Cortex of kidney (tissue), 1 donor: ENCODE data around the gene PARD3.
"Not testable (repeated sequence)": the region's sequence is repeated elsewhere in the genome, so short reads cannot be mapped to it uniquely, and the experiment has no call there.

Source experiments
- DNase-seq: peaks from one replicate; lab custom pipeline; 2025; lab: John Stamatoyannopoulos, UW

Gene PARD3

DNA sequence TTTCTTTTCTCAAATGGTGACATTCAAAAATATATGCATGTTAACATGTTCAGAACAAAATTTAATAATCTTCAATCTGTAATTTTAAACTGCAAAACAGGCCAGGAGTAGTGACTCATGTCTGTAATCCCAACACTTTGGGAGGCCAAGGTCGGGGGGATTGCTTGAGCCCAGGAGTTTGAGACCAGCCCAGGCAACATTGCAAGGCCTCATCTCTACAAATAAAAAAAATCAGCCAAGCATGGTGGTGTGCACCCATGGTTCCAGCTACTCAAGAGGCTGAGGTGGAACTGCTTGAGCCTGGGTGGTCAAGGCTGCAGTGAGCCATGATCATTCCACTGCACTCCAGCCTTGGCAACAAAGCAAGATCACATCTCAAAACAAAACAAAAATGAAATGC, 394.3 kb downstream of the PARD3 start:
- no peak for DNase-seq

DNA sequence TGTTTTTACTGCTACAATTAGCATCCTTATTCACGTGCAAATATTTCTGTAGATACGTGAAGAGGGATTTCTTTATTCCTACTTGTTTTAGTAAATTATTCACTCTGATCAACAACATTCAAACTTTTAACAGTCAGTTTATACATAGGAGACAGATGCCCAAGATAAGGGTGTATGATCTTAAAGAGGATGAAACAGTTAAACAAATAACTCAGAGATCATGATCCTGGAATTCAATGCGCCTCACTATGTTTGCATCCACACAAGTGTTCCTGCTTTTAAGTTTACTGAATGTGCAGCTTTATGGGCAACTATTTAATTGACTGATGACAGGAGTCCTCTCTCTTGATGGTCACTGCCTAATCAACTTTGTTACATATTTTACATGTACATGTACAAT, 394.8 kb downstream of the PARD3 start:
- no peak for DNase-seq

DNA sequence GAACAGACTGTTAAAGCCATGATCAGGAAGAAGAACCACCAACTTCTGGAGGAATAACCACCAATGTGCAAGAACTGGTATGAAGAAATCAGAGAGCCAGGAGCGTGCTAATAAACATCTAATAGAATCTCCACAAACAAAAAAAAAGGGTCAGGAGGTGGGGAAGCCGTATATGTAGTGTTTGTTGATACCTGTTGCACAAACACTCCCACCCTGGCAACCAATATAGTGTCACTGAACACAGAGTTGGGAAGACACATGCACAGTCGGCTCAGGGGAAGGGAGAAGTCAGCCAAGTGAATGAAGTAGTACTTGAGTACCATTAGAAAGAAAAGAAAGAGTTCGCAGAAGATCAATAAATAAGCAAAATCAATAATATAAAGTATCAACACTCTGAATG, 400.1 kb downstream of the PARD3 start:
- DNase-seq: no peak

DNA sequence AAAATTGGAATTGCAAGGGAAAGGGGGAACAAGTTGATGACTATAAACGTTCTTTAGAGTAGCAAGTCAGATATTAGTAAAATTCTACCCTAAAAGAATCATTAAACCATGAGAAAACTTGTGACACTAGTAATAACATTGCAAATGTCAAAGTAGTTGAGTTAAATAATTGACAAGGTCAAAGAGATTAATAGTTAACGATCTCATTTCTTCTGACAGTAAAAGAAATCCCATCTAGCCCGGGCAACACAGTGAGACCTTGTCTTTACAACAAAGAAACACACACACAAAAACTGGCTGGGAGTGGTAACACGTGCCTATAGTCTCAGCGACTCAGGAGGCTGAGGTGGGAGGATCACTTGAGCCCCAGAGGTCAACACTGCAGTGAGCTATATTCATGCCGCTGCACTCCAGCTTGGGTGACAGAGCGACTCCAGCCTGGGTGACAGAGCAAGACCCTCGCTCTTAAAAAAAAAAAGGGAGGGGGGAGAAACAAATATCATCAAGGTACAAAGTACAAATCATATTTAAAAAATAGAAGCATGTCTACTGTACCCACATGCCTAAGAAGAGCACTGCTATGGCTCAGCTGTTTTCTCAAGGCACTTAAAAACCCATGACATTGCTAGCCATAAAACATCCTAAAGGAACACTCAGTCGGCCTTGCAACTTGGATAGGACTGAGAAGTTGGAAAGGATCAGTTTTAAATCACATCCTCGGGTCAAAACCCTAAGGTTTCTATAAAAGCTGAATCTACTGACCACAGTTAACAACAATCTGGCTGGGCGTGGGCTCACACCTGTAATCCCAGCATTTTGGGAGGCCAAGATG, 401.1 kb downstream of the PARD3 start:
- DNase-seq: no peak

DNA sequence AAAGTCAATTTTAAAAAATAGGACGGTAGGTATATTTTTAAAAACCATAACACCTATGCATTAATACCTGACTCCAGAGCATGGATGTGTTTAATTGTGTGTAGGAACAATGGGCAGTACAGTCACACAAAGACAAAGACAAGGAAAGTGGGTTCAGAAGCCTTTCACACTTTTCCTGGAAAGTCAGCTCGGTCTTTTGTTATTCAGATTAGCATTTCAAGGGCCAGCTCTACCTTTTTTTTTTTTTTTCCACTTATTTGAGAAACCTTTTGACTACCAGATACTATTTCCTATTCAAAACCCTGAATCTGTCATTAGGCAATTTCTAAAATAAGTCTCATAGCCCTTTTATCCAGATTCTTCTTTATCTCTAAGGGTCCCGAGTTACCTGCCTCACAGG, 401.9 kb downstream of the PARD3 start:
- no peak for DNase-seq

DNA sequence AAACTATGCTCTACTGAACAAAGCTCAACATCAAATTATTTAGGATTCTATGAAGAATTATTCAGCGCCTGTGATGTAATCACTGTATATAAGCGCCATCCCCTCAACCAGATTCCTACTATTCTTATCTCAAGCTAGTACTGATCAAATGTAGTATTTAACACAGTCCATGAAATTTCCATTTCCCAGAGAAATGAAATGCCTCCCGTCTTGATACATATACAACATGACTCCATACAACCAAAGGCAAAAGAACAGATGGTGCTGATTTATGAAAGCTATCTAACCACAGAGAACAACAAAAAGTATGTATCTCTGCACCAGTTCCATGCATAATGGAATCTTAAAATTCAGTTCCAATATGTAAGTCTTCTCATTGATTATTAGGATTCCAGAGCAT, 406.1 kb downstream of the PARD3 start:
- no peak for DNase-seq

DNA sequence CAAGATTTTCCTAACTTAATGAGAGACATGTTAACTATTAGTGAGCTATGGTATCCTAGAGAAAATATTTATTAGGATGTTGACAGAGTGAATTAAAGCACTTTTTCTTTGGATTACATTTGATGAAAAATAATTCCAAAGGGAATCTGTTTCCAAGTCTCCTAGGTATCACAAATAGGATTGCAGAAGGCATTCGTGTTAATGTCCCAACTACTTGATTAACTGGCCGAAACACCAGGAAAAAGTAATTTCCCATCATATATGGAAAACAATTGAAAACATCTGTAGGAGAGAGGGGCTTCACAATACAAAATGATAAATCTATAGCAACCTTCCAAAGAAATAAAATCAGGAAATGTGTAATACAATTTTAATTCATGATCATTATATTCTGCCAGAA, 406.7 kb downstream of the PARD3 start:
- DNase-seq: no peak

DNA sequence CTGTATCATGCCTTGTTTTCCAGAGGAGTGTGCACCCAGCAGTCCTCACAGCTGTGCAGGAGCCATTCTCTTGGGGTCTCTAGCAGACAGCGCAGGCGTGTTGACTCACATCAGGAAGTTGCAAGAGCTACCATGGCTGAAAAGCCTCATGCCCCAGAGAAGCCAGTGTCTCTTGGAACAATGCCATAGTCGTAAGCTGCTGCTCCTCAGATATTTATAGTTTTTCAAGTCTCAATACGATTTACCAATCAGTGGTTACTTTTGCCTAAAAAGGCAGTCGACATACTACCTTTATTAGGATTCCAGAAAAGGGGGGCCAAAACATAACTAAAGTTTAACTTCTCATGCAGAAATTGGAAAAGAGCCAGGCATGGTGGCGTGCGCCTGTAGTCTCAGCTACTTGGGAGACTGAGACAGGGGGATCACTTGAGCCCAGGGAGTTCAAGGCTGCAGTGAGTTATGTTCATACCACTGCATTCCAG, 407.7 kb downstream of the PARD3 start:
- DNase-seq: no peak

DNA sequence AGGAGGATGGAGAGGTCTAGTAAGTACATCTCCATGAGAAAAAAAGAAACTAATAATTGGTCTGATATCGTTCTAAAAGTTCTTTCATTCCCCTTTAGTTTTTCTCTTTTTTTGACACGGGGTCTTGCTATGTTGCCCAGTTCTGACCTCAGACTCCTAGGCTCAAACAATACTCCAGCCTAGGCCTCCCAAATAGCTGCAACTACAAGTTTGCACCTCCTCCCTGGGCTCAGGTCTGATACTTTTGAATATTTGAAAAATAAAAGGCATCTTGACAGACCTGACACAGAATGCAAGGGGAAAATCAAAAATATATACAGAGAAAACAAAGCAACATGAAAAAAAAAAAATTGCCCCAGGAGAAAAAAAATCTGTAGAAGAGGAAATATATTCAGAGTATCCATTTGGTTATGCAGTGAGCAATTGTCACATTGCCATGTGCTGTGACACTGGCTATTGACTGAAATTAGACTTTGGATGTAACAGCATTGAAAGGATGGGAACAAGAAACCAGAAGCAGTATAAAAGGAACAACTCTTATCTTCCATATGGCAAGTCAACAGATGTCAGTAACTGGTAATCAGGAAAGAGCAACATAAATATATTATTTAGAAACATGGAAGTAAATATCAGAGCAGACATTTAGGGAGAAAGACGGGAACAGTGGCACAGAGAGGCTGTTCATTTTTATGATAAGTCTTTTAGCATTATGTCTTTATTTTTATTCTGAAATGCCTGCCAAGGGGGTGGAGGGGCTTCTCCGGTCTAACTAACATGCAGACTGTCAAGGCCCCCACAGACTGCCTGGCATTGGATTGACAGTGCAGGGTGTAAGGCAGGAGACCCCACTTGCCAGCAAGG, 408.4 kb downstream of the PARD3 start:
- DNase-seq: no peak

DNA sequence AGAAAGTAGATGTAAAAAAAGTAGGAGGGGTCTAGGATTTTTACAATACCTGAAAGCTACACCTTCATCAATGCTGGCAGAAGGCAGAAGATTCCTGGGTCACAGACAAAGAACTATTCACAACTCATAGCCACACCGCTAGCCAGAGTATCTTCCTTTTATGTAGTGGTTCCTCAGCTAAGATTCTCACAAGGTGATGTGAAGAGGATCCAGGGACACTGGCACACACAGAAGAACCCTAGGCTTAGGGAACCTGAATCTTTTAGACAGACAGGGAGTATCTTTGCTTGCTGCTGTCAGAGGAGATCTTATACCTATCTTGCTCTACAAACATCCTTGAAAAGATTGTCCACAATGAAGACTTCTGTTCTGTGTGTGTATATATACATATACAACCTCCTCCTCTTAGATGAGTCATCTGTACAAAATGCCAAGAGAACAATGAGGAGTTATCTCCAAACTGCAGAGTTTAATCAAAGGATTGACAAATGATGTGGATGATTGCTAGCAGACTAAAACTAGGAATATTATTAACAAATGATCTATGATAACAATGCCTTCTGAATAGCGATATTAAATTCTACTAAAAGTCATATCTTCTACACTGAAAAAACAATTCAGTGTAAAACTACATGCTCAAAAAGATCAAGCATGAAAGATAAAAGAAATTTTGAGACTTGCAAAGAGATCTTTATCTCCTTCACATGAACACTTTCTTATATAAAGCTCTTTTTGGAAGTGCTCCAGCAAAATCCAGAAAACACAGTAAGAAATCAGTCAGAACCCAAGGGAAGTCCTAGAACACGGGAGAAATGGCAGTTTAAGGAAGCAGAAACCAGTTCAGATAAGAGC, 409.3 kb downstream of the PARD3 start:
- DNase-seq: no peak

DNA sequence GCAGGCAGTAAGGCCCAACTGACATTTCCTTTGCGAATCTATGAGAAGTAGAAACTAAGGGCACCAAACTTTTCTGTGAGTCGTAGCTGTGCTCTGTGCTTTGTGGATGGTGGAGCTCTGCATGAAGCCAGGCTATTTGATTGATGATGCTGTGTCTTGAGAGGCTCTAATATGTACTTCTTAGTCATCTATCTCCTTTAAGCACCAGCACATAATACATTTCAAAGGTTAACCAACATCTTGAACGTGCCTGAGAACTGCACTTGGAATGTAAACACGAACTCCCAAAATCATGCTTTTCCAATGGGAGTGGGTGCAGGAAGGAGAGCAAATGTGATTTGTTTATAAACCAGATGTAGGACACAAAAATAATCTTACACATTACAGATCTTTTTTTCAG, 411.6 kb downstream of the PARD3 start:
- no peak for DNase-seq

DNA sequence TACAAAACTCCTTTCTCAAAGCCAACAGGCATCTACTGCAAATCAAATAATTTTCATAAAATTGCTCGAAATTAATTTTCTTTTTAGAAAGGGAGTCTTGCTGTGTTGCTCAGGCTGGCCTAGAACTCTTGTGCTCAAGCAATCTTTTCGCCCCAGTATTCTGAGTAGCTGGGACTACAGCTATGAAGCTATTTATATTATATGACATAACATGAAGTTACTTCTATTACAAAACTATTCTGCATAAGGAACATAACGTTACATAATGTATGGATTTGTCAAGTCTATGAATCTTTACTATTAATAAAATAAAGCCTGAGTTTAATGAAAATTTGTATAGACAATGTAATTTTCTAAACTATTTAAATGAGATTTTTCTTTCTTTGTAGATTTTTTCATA, 415.0 kb downstream of the PARD3 start:
- no peak for DNase-seq

DNA sequence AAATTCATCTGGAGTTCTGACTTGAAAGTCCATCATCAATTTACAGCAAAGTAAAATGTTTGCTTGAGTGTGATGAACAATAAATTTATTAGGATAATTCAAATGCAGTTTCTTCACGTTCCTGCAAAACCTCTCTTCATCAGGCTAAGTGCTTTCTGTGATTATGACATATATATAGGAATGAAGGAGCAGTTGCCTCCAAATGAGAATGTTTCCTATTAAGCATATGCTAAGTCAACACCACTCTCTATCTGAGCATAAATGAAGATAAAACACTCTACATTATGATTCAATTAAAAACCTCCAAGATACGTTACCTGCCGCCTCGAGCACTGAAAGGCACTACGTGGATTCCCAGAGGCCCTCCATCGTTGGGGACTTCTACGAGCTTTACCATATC, 416.1 kb downstream of the PARD3 start:
- no peak for DNase-seq

DNA sequence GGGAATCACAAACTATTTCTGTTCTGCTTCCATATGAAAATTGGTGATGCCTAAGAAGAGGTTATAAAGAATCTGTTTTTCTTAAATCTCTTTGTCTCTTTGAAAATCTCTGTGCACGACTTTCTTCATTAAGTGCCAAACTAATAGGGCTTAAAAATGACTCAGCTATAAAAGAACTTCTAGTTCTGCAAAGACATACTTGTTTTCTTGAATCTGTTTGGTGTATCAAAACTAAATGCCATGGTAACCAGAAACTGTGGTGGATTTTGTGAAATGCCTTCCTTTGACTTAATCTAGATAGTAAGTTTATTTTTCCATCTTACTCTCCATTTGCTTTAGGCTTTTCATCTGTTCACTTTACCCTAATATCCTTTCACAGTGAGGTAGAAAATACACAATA, 417.8 kb downstream of the PARD3 start:
- DNase-seq: no peak

DNA sequence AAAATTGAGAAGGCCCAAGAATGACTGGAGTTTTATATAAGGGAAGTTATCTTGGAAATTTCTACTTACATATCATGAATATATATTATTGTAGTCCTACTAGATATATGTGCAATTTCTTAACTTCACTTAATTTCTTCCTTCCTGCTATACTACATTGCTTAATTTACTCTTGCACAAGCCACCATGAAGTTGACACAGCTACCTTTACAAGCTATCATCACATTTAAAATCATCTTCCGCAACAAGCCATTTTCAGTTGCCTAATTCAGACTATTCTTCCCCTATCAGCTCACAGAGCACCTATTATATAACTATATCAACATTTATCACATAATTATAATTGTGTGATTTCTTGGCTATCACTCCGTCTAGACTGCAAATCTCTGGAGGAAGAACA, 418.4 kb downstream of the PARD3 start:
- DNase-seq: no peak

DNA sequence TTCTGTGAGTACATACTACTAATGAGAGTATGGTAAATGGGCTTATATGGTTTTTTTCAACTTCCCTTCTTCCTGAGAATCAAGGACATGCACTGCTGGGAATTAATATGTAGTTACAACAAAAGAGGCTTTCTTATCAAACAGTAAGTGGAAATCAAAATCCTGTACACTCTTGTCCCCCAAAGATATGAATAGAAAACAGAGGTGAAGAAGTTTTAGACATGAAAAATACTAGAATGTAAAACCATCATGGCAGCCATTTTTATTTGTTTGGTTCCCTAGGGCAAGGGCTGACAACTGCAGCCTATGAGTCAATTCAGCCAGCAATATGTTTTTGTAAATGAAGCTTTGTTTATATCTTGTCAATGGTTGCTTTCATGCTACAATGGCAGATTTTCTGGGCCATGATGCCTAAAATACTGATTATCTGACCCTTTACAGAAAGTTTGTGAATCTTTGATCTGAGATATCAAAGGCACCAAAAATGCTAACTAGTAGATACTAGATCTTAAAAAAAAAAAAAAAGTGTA, 422.4 kb downstream of the PARD3 start:
- no peak for DNase-seq

DNA sequence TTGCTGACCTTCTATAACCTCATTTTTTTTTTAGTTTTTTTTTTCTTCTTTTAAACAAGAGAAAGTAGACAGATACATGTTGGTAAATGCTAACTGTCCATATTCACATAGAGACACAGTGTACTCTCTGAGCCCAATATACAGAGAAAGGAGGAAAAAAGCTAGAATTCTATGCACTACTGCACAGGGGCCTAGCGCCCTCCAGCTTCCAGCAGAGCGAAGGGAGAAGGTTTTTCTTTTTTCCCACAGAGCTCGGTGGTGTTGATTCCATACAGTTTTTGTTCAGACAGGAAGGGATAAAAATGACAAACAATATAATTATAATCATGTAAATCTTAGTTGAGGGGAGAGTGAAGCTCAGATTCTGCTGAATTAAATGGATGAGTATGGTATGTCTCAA, 423.9 kb downstream of the PARD3 start:
- DNase-seq: not testable (repeated sequence)

DNA sequence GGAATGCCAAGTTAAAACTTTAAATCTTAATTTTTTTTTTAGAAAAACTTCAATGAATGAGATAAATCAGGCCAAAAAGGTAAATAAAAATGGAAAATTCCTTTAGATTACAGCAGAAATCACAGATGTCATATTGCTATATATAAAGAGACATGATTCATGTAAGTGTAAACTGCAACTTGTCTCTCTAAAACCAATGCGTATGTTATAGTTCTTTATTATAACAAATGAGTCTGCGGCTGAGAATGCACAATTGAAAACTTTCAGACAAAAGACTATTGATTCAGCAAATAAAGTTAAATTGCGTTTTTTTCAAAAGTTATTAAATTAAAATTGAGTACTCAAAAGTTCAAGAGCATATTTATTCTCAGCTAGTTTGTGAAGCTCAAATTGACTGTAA, 425.3 kb downstream of the PARD3 start:
- no peak for DNase-seq

DNA sequence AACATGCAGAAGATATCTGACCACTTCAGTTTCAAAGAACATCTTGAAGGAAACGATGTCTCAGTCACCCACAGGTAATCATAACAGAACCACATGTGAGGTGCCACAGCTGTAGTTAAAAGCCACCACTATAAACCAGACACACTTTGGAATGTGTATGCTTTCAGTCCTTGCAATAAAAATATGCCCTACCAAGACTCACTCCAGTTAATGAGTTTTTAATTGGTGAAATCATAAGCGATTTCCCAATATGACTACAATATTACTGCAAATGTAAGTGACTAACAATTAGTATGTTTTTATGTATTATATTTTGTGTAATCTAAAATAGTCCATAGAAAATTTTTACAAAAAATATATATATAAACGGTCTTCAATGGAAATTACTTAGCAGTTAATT, 428.2 kb downstream of the PARD3 start:
- DNase-seq: no peak

DNA sequence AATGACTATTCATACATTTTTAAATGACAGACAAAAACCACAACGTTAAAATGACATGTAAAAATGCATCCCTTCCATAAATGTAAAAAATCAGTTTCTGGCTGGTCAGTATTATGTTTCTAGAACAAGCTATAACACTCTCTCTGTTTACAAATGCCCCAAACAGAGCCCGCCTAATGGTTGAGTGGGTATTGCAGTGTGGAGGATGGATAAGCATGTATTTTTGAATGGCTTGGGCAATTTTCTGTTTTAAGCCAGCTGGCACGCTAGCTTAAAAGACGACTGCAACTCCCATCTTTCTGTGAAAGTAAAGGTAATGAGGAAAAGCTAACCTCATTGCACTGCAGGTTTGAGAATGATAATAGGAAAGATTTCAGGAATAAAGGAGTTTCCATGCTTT, 430.7 kb downstream of the PARD3 start:
- DNase-seq: no peak

DNA sequence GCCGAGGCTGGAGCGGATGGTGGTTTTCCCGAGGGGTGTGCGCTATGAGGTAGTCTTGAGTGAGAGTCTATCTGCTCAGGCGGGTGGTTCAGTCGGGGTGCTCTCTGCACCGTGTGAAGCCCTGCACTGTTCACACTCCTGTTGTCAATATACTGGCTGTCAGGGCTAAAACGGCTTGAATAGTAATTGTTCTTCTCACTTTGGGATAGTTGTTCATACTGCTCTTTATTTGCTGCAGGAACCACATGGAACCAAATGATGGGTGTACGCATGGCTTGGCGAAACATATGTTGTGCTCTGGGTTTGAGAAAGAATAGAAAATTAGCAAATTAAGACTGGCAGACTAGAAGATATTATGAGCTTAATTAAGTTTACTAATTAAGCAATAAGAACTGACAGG, 432.5 kb downstream of the PARD3 start:
- DNase-seq: no peak

DNA sequence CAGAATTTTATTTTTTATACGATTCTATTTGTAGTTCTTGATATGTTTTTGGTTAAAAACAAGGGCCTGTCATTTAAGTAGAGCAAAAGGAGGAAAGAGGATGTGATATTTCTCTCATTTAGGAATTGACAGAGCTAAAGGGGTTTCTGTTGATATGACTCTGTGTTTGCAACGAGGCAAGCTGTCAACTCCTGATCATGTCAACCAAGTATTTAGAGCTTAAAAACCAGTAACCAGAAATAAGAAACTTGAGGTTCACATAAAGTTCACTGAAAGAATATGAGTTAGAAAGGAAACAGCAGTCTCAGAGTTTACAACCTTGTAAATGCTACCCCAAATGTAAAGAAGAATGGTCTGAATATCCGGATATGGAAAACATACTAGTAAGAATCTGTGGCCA, 434.2 kb downstream of the PARD3 start:
- no peak for DNase-seq
